Measurements from ENCODE around the gene PRODH2. TPM values are rescaled to one million over a fixed set of nuclear protein-coding genes. Genes with fewer than 3 reads are reported as not detected.
A peak's percentile ranks its signal among the peaks of the same experiment; 100 is the strongest.

Gene PRODH2
- total and polyA plus RNA-seq, 2 of the 13 experiments (the other 11 are each of a cell fraction or from before 2014, with no cell fraction given): 86.7 to 118 TPM

DNA sequence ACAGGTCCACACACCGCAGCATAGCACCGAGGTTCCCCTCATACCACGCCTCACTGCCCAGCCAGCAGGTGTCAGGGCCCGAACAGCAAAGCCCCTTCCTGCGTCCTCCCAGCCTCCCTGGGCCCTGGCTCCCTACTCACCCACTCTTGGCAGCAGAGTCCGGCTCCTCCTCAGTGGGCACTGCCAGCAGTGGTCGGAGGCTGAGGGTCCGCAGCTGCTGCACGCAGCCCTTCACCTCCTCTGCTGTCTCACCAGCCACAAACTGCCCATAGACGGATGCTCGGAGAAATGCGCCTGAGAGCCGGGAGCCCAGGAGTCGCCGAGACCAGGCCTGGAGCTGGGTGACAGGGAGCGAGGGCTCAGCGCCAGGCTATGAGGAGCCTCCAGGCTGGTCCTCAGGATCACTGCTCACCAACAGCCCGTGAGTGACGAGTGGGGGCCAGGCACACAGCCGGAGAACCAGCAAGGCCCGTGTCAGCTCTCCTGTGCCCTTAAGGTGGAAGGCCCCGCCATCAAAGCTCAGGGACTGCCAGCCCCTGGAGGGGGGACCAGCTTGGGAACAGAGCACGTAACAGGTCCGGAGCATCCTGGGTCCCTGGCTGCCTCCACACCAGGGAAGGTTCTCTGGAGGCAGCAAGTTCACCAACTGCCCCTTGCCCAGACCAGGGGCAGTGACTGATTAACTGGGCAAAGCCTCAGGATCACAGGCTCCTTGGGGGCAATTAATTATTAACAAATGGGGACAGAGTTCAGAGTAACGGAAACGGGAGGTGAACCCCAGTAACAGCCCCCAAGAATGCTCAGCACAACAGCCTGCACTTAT, at the start of gene PRODH2 (continued):
- TF ChIP-seq, protein P1, sequence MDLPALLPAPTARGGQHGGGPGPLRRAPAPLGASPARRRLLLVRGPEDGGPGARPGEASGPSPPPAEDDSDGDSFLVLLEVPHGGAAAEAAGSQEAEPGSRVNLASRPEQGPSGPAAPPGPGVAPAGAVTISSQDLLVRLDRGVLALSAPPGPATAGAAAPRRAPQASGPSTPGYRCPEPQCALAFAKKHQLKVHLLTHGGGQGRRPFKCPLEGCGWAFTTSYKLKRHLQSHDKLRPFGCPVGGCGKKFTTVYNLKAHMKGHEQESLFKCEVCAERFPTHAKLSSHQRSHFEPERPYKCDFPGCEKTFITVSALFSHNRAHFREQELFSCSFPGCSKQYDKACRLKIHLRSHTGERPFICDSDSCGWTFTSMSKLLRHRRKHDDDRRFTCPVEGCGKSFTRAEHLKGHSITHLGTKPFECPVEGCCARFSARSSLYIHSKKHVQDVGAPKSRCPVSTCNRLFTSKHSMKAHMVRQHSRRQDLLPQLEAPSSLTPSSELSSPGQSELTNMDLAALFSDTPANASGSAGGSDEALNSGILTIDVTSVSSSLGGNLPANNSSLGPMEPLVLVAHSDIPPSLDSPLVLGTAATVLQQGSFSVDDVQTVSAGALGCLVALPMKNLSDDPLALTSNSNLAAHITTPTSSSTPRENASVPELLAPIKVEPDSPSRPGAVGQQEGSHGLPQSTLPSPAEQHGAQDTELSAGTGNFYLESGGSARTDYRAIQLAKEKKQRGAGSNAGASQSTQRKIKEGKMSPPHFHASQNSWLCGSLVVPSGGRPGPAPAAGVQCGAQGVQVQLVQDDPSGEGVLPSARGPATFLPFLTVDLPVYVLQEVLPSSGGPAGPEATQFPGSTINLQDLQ (CRISPR knock-in tag; IDR thresholded peaks at IDR 0.05): 0 out of 2 replicates have a peak, but pooled peaks have one; percentile 46
- no peak for TF ChIP-seq NCOA5 (CRISPR knock-in tag; IDR thresholded peaks at IDR 0.05)
- TF ChIP-seq, protein P2, sequence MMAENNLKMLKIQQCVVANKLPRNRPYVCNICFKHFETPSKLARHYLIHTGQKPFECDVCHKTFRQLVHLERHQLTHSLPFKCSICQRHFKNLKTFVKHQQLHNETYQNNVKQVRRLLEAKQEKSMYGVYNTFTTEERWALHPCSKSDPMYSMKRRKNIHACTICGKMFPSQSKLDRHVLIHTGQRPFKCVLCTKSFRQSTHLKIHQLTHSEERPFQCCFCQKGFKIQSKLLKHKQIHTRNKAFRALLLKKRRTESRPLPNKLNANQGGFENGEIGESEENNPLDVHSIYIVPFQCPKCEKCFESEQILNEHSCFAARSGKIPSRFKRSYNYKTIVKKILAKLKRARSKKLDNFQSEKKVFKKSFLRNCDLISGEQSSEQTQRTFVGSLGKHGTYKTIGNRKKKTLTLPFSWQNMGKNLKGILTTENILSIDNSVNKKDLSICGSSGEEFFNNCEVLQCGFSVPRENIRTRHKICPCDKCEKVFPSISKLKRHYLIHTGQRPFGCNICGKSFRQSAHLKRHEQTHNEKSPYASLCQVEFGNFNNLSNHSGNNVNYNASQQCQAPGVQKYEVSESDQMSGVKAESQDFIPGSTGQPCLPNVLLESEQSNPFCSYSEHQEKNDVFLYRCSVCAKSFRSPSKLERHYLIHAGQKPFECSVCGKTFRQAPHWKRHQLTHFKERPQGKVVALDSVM (CRISPR knock-in tag; IDR thresholded peaks at IDR 0.05): peak; percentile 46; the same call in 1 of the 2 replicates
- TF ChIP-seq SAP130 (CRISPR knock-in tag; IDR thresholded peaks at IDR 0.05; ENCODE audit: low read depth): peak; percentile 72; the same call in 1 of the 2 replicates
- peak; percentile 82 for TF ChIP-seq THAP11 (CRISPR knock-in tag; IDR thresholded peaks at IDR 0.05)
- 0 out of 2 replicates have a peak, but pooled peaks have one; percentile 13 for TF ChIP-seq GZF1 (CRISPR knock-in tag; IDR thresholded peaks at IDR 0.05)
- TF ChIP-seq, protein P3, sequence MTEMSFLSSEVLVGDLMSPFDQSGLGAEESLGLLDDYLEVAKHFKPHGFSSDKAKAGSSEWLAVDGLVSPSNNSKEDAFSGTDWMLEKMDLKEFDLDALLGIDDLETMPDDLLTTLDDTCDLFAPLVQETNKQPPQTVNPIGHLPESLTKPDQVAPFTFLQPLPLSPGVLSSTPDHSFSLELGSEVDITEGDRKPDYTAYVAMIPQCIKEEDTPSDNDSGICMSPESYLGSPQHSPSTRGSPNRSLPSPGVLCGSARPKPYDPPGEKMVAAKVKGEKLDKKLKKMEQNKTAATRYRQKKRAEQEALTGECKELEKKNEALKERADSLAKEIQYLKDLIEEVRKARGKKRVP (CRISPR knock-in tag; IDR thresholded peaks at IDR 0.05): no peak
- TF ChIP-seq IRF2 (CRISPR knock-in tag; IDR thresholded peaks at IDR 0.05): no peak
- TF ChIP-seq, protein P4, sequence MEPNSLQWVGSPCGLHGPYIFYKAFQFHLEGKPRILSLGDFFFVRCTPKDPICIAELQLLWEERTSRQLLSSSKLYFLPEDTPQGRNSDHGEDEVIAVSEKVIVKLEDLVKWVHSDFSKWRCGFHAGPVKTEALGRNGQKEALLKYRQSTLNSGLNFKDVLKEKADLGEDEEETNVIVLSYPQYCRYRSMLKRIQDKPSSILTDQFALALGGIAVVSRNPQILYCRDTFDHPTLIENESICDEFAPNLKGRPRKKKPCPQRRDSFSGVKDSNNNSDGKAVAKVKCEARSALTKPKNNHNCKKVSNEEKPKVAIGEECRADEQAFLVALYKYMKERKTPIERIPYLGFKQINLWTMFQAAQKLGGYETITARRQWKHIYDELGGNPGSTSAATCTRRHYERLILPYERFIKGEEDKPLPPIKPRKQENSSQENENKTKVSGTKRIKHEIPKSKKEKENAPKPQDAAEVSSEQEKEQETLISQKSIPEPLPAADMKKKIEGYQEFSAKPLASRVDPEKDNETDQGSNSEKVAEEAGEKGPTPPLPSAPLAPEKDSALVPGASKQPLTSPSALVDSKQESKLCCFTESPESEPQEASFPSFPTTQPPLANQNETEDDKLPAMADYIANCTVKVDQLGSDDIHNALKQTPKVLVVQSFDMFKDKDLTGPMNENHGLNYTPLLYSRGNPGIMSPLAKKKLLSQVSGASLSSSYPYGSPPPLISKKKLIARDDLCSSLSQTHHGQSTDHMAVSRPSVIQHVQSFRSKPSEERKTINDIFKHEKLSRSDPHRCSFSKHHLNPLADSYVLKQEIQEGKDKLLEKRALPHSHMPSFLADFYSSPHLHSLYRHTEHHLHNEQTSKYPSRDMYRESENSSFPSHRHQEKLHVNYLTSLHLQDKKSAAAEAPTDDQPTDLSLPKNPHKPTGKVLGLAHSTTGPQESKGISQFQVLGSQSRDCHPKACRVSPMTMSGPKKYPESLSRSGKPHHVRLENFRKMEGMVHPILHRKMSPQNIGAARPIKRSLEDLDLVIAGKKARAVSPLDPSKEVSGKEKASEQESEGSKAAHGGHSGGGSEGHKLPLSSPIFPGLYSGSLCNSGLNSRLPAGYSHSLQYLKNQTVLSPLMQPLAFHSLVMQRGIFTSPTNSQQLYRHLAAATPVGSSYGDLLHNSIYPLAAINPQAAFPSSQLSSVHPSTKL (CRISPR knock-in tag; IDR thresholded peaks at IDR 0.05): no peak
- TF ChIP-seq ZNF792 (CRISPR knock-in tag; IDR thresholded peaks at IDR 0.05): 0 out of 2 replicates have a peak, but pooled peaks have one; percentile 29
- TF ChIP-seq, protein P5, sequence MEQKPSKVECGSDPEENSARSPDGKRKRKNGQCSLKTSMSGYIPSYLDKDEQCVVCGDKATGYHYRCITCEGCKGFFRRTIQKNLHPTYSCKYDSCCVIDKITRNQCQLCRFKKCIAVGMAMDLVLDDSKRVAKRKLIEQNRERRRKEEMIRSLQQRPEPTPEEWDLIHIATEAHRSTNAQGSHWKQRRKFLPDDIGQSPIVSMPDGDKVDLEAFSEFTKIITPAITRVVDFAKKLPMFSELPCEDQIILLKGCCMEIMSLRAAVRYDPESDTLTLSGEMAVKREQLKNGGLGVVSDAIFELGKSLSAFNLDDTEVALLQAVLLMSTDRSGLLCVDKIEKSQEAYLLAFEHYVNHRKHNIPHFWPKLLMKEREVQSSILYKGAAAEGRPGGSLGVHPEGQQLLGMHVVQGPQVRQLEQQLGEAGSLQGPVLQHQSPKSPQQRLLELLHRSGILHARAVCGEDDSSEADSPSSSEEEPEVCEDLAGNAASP (CRISPR knock-in tag; IDR thresholded peaks at IDR 0.05; ENCODE audit: borderline replicate concordance): peak; percentile 51; the same call in 1 of the 2 replicates
